GM19025 (cell line): ENCODE results near the gene PDZRN3.

Source experiments
- ATAC-seq: cut with Tn5 transposase; IDR thresholded peaks from one replicate; pipeline ENCODE4 v1.9.1; 2021; ENCODE audit warnings: mild to moderate bottlenecking, low read depth, moderate library complexity; ENCODE audit not compliant: unreplicated experiment

PDZRN3 gene

DNA sequence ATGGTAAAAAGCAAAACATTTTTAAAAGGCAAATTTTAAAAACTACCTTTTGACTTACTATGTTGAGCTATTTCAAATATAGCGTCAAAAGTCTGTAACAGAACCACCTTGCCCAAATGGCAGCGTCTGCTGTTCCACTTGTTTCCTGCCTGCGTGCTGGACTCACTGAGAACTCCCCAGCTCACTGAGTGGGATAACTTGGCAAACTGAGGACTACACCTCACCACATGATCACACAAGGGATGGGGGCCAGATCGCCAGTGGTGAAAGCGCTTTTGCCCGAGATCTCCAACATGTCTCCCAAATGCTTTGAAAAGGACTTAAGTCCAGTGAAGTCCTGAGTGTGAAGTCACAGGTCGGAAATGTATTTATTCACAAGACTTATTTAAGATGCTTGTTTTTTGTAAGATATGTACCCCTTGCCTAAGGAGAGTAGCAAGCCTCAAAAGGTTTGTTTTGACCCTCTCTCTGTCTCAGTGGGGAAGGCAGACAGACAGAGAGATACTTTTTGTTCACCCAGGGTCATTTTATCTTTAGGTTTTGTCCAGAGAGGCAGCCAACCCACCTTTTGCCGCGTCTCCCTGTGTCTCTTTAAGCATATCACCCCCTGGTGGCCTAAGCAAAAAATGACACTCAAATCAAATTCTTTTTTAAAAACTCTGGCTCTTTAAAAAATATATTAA, 192.6 kb downstream of the PDZRN3 start:
- no peak for ATAC-seq

DNA sequence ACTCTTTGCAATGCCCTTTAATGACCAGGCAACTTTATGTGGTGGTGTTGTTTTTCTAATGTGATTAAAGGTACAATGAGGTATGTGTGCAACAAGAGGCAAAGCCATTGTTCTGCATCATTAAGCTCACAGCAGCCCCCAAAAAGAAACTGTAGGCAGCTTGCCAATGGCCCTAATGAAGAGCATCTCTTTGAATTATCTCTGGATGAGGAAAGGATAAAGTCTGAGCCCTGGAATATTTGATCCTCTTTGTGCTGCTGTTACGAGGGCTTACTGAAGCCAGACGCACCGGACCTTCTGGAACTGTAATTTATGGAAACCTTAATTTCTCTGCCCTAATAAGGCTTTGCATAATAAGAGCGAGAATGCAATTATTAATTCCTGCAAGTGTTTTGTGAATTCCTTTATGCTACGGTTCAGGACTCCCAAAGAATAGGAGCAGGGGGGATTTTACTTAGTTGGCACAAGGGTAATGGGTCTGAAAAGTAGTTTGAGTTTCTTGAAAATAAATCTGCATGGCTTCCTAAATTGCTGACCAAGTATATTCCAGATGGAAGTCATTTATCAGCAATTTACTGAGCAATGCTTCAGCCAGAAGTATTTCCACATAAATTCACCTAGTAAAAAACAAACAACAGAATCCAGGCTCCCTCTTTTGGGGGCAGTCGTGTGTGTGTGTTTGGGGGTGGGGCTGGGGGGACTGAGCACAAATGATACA, 193.4 kb downstream of the PDZRN3 start:
- ATAC-seq = no peak

DNA sequence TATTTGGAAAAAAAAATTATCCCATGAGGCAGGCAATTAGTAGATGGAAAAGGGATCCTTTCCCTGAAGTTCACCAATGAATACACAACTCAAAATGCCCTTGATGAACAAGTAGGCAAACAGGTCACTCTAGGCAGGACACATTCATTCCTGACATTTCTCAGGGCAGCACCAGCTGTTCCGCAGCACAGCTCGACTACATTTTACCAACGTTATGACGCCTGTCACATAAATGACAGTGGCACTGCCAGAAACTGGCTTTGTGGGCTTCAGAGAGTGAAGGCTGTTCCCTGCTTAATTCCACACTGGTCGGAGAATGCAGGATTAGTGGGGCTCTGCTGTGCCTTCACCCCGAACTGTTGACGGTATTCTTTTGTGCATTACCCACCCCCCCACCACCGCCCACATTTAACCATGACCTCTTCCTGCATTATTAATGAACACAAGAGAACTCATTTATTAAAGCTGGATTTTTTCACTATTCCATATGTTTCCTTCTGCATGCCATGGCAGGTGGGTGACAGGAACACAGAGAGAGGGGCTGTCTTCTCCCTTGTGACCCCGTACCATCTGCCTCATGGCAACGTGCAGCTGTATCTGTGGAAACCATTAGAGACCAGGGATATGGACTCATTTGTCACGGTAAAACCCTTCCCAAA, 197.6 kb downstream of the PDZRN3 start:
- ATAC-seq = no peak

DNA sequence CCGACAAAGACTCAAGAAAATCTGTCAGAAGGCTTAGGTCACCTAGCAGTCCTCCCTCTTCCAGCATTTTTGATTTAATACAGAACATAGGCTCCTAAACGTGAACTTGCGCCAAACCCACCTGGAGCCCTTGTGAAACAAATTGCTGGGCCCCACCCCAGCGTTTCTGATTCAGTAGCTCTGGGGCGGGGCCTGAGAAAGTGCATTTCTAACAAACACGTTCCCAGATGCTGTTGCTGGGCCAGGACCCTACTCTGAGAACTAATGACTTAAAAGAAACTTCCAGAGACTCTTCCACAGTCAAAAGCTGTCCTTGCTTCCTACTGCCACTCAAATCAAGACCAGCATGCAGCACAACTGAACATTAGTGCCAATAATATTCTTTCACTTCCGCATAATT, 198.1 kb downstream of the PDZRN3 start:
- ATAC-seq = no peak

DNA sequence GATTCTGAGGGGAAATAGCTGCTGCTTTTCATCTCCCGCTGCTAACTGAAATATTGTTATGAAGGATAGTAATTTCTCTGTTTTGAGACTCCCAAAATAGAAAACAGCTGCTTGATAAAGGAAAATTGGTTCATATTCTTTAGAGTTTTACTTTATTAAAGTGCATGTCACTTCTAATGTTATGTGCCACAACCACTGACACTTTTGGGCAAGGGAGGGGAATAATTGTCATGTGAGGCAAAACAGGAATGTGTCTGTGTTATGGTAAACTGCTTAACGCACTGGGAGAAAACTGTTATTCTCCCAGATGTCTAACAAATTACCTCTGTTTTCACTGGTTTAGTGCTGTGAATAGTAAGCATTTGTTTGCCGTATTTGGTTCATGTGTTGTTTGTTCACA, 201.6 kb downstream of the PDZRN3 start:
- ATAC-seq = no peak

DNA sequence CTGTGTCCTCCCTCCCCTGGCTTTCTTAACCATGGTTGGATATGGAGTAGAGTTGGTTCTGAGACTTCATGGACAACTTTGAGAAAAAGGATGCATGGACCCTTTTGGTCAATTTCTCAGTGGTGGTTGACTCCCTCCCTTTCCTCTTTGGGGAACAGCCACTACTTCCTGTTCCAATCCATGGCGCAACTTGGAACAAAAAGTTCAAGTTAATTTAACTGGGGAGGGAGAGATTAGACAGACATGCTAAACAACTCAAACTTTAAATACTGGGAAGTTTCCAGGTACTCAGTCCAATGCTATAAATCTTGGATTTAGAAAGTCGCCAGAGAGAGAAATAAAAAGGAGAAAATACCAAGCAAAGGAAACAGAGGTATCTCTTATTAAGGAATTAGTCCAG, 202.2 kb downstream of the PDZRN3 start:
- no peak for ATAC-seq

DNA sequence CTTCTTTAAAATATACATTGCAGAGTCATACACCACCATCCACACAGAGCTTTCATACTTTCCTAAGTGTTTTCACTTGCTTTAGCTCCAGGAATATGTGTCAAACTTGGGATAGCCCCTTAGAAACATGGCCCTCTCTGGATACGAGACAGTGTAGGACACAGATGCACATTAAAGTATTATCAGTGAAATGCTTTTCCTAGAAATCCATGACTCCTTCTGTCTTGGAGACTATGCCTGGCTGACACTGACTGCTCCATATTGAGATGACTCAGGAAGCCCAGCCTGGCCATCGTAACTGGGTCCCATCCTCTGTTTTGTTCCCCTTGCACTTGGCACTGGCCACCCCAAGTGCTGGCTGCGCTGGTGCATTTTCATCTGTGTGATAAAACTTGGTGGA, 204.8 kb downstream of the PDZRN3 start:
- ATAC-seq = no peak

DNA sequence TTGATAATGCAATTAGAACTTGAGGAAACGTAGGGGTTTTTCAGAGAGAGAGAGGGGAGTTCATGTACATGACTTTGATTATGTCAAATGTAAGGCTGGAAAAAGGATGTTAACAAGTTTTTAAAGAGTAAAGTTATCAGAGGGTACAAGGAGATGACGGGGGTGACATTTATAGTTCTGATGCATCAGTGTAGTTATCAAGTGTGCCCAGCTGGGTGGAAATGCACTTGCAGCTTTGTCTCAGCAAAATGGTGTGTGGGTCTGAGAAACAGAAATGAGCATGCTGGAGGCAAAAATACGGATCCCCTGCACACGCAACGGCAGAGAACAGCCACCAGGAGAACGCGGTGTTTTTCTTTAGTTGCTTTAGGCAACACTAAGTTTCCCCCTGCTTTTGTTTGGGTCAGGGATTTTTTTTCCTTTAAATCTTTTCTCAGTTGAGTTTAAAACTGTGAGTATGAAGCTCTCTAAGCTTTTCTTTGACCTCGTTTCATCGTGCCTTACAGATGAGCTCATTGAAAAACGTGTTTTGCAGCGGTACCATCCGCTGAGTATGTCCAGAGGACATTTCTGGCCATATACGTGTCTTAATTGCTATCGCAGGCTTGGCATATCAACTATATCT, 205.4 kb downstream of the PDZRN3 start:
- no peak for ATAC-seq

DNA sequence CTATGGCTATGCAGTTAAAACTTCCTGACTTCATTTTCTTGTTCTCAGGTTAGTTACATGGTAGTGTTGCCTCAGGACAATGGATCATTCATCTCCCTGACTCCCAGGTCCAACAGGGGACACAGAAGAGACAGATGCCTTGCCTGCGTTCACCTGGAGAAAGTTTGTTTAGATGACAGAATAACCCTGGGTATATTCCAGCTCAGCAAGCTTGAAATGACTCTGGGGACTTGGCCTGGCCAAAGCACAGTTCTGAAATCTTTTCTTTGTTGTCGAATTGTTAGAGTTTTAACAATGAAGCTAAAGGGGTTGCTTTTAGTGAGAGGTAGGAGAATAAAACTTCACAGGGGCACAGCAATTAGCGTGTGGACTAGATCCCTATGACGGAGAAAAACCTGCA, 206.1 kb downstream of the PDZRN3 start:
- no peak for ATAC-seq

DNA sequence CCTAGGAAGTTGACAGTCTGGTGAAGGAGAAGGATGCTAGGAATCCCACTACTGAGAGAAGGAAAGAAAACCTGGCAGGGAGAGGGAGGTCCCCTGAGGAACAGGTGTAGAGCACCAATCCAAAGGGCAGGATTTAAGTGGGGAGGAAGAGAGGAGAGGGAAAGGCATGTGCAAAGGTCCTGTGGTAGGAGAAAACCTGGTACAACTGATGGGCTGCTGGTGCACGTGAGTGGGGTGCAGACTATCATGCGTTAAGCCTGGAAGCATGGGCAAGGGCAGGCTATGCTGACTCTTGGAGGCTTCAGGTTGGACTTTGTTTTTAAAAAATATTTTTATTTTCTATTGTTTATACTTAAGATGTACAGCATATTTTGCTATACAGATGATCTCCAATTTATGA, 209.6 kb downstream of the PDZRN3 start:
- no peak for ATAC-seq

DNA sequence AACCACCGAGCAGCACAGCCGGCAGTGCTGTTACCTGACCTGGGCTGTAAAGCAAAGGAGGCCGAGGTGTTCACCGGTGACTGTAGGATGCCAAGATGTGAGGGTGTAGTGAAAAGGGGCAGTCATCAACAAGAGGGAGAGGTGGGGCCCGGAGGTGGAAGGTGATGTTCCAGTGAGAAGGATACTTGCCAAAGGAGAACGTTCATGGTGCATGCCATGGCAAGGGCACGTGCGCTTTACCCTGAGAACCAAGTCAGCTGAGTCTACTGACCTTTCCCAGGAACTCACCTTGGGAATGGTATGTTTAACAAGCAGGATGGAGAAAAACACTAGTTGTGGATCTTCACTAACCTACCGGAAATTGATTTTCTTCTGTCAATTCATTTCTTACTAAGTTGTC, 211.1 kb downstream of the PDZRN3 start:
- no peak for ATAC-seq

DNA sequence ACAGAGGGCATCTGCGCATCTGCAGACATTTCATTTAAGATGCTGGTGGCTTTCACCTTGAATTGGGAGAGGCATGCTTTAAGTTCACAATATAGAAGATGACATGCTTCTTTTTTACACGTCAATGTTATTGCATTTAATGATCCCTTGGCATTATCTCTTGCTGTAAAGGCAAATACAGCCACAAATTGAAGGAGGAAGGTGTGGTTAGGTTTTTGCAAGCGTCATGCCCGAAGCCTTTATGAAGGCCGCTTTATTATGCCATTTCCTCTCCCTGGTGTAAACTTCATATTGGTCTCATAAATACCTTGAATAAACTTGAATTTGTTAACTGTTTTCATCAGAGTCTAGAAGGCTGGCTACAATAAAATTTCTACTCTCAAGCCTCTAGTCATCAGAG, 212.7 kb downstream of the PDZRN3 start:
- no peak for ATAC-seq

DNA sequence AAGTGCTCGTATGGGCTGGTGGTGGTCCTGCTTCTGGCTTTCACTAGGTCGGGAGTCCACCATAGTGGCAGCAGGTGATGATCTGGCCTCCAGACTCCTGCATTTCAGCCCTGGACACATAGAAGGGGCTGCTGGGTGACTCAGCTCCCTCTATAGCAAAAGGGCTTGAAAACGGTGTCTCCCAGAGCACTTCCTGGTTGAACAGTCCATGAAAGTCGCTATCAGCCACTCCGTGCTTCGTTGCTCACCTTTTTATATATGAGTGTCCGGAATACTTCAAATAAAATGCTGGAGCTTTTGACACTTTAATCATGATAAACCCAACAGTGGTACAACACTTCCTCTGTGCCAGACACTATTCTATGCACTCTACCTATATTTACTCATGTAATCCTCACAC, 213.2 kb downstream of the PDZRN3 start:
- no peak for ATAC-seq

DNA sequence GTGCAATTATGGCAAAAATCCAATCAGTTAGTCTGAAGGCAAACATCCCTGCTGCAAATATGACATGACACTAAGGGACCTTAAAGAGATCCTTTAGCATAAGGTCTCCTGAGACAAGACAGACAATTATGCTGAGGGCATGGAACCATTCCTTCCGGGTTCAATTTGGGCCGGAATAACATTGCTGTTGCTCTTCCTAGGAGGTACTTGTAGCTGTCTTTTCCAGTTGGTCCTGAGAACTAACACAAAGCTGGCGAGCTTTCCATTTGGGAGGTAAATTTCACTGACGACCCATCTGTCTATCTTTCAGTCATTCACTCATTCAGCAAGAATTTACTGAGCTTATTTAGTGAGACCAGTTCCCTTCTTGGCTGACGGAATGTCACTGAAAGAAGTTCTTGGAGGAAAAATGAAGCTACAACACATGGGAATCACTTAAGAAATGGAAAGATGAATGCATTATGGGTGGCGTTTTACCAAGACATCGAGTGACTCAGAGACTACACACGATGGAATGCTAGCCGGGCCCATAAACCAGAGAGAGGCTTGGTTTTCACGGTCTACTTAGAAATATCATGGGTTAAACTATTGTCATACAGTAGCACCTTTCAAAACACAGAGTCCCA, 215.5 kb downstream of the PDZRN3 start:
- ATAC-seq = no peak

DNA sequence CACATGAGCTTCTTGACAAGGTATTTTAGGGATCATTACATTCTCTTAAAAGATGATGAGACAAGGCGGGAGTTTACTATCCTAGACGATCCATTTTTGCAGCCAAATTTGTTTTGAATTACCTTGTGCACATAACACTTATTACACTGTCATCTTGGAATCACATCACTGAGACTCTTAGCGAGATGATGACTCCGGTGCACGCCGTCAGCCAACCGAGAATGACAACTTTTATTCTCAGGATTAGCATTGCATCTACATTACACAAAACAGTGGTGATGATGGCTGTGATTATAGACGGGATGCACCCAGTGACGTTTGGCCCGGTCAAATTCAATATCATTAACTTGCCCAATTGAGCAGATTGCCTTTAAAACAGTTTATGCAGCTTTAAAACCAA, 216.1 kb downstream of the PDZRN3 start:
- no peak for ATAC-seq

DNA sequence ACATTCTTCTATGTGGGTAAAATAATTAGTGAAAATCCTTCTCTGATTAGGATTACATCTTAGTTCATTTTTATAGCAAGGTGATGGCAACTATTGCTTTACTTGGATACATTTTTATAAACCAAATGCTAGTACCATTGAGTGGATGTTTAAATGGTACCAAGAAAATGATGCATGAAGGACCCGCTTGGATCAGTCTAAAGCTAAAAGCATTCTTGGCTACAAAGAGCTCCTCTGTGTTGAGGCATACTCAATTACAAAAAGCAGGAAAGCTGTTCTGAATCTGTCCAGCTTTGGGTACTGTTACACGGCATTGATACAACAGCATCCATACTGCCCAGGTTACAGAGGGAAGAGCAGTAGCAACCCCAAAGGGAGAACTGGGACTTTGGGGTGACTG, 217.2 kb downstream of the PDZRN3 start:
- no peak for ATAC-seq

DNA sequence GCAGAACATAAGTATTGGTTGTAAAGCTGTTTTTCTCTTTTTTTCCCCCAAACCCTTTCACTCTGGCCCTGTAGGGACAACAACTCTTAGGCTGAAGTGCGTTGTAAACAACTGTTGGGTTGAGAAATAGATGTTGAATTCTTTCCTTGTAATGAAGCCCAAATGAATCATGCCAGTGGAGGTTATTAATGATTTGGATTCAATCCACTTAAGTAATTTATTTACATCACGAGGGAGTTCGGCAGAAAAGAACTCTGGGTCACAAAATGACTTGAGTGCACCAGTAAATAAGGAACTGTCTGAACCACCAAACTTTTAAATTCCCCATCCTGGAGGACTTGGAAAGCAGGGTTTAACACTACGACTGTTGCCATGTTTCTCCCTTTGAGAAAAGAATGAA, 218.9 kb downstream of the PDZRN3 start:
- no peak for ATAC-seq

DNA sequence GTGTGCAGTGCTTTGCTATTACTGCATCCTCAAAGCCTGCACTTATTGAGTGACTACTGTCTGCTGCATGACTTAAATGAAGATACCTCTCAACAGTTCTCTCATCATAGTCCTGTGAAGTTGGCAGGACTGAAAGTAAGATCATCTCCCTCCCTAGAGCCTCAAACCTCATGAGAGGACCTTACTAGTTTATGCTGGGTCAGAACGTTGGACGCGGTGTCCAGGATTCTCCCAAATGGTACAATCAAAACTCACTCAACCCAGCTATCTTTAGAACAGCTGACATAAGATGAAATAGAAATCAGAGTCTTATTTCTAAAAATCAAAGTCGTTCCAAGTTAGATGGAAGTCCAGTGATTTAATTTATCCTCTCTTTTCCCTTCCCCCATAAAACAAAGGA, 219.7 kb downstream of the PDZRN3 start:
- ATAC-seq = no peak

DNA sequence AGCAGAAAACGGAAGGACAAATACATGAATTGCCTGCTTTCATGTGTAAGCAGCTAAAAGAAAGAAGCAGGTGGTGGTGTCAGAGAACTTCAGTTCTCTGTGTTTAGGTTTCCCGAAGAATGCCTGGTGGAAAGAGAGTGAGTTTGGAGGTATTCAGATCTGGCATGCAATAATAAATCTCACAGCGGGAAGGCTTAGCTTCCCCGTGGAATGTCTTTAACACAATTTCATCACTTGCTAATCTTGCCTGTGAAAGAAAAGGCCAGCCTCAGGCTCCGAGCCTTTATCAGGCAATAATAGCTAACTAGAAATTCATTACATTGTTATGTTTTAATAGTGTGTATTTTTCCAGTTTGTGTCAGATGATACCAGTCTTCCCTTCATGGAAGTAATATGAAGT, 220.3 kb downstream of the PDZRN3 start:
- no peak for ATAC-seq

DNA sequence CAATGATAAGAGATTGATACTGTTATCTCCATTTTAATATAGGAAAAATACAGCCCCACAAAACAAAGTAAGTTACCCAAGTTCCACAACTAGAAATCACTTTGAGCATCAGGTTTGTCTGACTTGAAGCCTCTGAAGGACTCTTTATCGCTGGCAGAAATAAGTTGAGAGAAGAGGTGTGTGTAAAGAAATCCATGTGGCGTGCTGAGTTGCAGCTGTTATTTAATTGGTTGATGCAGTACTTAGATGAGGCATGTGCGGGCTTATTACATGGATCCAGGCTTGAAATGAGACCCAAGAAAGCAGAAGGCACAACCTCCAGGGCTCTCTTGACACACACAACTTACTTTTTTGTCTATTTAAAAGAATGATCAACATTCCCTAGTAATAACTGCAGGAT, 221.3 kb downstream of the PDZRN3 start:
- ATAC-seq = no peak
